Activated naive CD8-positive, alpha-beta T cell (primary cell): ENCODE data around the gene BORCS8.
"Not testable (repeated sequence)": the region's sequence is repeated elsewhere in the genome, so short reads cannot be mapped to it uniquely, and the experiment has no call there.

Source experiments
- H3K27ac Mint-ChIP-seq: one replicate; pipeline ENCODE4 v1.8.0; 2021; ENCODE audit warnings: mixed read lengths
- H3K27me3 Mint-ChIP-seq: one replicate; pipeline ENCODE4 v1.8.0; 2021; ENCODE audit warnings: mixed read lengths
- H3K36me3 Mint-ChIP-seq: one replicate; pipeline ENCODE4 v1.8.0; 2021; ENCODE audit warnings: mixed read lengths
- H3K4me1 Mint-ChIP-seq: one replicate; pipeline ENCODE4 v1.8.0; 2021; ENCODE audit warnings: low read depth, mixed read lengths
- H3K4me3 Mint-ChIP-seq: one replicate; pipeline ENCODE4 v1.8.0; 2021; ENCODE audit warnings: mild to moderate bottlenecking, mixed read lengths
- H3K9me3 Mint-ChIP-seq: one replicate; pipeline ENCODE4 v1.8.0; 2021; ENCODE audit warnings: low read depth, mixed read lengths

Gene BORCS8

DNA sequence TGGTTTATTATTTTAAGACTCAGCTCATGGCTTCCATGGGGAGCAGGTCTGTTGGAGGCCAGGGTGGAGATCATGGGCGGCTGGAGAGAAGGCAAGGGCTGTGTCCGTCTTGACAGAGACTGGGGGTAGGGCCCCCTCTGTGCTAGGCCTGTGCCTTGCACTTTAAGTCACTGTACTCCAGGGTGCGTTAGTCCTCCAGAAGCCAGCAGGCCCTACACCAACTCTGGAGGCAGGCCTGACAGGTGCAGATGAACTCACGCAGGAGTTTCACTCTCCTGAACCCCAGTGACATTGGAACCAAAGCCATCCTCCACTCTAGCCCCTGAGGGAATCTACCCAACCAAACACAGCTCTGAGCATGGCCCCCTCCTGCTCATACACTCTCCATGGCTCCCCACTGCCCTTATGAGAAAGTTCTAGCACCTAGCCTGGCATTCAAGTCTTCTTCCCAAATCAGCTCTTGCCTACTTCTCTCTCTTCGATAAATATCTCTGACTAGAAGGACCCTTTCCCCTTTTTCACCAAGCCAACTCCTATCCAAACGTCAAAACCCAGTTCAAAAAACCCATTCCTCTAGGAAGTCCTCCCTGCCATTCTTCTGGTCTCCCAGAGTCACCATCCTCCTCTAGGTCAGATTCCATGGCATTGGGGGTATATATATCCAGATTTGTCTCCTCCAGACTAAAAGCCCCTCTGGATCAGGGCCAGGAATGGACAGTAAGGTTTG lies 37.0 kb downstream of the BORCS8 start:
- Mint-ChIP-seq H3K4me3 (no peak overlapping the region), H3K36me3 (peaks cover 11% of the 10 kb centered on the region), H3K4me1 (no peaks in the 10 kb centered on the region), H3K27ac (no peak overlapping the region), H3K27me3 (no peaks in the 10 kb centered on the region), H3K9me3 (no peaks in the 10 kb centered on the region)

DNA sequence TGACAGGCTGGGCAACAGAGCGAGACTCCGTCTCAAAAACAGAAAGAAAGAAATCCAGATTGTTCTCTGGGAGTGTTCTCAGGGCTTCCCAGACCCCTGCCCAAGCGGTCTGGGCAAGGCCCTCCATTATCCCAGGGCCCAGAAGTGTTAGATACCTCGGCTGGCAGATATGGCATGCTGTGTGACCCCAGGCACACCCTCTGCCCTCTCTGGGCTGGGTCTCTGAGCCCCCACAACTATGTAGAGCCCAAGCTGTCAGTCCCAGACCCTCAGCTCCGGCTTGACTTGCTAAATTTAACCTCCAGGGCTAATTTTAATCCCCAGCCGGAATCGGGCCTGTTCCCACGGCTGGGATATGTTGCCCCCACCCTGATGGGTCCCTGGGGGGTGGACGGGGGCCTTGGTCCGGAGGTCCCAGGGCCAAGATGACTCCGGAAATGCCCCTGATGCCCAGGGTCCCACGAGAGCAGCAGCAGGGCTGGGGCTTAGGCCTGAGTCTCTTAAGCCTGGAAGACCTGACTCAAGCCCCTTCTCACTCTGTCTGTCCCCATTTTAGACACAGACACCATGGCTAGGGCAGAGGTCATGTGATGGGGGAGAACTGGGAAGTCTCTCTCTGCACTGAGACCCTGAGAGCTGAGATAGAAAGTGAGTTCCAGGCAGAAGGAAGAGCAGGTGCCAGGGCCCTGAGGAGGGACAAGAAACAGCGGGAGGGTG lies 39.1 kb downstream of the BORCS8 start:
- Mint-ChIP-seq H3K4me1 (no peaks in the 10 kb centered on the region), H3K36me3 (peaks cover 11% of the 10 kb centered on the region), H3K4me3 (no peak overlapping the region), H3K27ac (no peak overlapping the region), H3K9me3 (no peaks in the 10 kb centered on the region), H3K27me3 (no peaks in the 10 kb centered on the region)

DNA sequence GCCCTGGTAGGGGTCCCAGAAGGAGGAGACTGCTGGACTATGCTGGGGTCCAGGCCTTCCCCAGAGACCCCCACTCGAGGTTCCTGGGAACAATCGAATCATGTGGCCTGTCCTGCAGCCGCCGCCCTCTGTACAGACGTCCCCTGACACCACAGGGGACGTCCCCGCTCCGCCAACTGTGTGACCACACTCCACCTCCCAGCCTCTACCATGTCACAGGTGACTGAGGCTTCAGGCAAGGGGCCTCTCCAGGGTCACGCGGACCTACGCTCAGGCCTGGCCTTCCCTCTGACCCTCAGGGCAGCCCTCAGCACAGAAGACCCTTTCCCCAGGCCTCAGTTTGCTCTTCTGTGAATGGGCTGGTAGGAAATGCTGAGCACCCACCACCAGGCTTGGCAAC lies 40.5 kb downstream of the BORCS8 start:
- Mint-ChIP-seq H3K4me1 (no peaks in the 10 kb centered on the region), H3K27ac (no peak overlapping the region), H3K36me3 (peaks cover 8% of the 10 kb centered on the region), H3K4me3 (no peak overlapping the region), H3K27me3 (no peaks in the 10 kb centered on the region), H3K9me3 (no peaks in the 10 kb centered on the region)

DNA sequence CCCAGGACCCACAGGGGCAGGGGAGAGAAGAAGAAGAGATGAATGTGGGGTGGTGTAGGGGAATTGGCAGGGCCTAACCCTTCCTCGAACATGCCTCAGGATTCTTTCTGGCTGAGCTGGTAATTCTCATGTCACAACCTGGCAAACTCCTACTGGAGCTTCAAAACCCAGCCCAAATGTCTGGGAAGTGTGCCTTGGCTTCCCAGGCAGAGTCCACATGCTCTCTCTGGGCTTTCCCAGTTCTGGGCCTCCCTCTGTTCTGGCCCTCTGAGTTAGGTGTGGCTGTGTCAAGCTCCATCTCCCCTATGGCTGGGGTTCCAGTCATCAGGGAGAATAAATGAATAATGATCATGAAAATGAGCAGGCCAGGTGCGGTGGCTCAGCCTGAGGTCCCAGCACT lies 42.5 kb downstream of the BORCS8 start:
- no peaks in the 10 kb centered on the region for H3K9me3 Mint-ChIP-seq
- H3K36me3 Mint-ChIP-seq = peaks cover under 1% of the 10 kb centered on the region
- H3K27me3 Mint-ChIP-seq = no peaks in the 10 kb centered on the region
- no peak overlapping the region for H3K27ac Mint-ChIP-seq
- H3K4me3 Mint-ChIP-seq = no peak overlapping the region
- no peaks in the 10 kb centered on the region for H3K4me1 Mint-ChIP-seq

DNA sequence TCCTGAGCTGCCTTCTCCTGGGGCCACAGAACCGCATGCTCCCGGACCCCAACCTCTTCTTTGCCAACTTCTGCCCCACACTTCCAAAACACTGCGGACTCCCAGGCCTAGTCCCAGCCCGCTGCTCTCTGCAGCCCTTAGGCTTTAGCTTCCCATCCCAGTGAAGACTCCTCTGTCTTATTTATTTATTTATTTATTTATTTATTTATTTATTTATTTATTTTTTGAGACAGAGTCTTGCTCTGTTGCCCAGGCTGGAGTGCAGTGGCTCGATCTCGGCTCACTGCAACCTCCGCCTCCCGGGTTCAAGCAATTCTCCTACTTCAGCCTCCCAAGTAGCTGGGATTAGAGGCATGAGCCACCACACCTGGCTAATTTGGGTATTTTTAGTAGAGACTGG lies 43.4 kb downstream of the BORCS8 start:
- H3K27ac Mint-ChIP-seq, H3K27me3 Mint-ChIP-seq, H3K36me3 Mint-ChIP-seq, H3K4me1 Mint-ChIP-seq, H3K4me3 Mint-ChIP-seq, H3K9me3 Mint-ChIP-seq: not testable (repeated sequence)

DNA sequence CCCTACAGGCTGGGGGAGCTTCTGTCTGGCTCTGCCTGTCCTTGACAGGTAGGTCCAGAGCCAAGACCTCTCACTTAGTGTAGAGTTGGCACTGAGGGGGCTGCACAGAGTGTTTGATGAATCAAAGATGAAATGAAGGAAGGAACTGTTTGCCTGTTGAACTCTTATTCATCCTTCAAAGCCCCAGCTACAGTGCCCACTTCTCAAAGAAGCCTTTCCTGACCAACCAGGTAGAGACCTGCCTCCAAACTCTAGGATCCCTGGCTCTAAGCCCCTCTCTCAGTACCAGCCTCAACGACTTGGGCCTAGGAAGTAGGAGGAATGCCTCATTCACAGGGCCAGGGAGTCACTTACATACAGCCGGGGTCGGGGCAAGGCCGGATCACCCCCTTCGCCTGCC lies 44.6 kb downstream of the BORCS8 start:
- Mint-ChIP-seq H3K9me3 (no peaks in the 10 kb centered on the region), H3K27ac (no peak overlapping the region), H3K4me3 (no peak overlapping the region), H3K4me1 (no peaks in the 10 kb centered on the region), H3K36me3 (no peaks in the 10 kb centered on the region), H3K27me3 (no peaks in the 10 kb centered on the region)

DNA sequence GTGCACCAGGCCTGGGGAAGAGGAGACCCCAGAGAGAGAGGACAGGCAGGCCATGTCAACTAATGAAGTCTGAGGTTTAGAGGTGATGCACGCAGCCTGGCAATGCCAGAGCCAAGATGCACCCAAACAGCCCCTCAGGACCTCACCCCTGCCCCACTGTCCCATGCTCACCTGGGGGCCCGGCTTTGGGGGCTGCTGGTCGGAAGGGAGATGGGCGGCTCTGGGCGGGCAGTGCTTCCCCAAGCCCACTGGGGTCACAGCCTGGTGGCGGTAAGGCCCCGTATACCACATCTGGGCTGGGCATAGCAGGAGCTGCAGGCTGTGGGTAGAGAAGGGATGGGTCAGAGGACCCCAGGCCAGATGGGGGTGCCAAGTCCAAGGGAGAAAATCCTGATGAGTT lies 45.1 kb downstream of the BORCS8 start:
- no peaks in the 10 kb centered on the region for H3K36me3 Mint-ChIP-seq
- H3K4me1 Mint-ChIP-seq = no peaks in the 10 kb centered on the region
- H3K27me3 Mint-ChIP-seq = no peaks in the 10 kb centered on the region
- no peak overlapping the region for H3K4me3 Mint-ChIP-seq
- no peak overlapping the region for H3K27ac Mint-ChIP-seq
- no peaks in the 10 kb centered on the region for H3K9me3 Mint-ChIP-seq

DNA sequence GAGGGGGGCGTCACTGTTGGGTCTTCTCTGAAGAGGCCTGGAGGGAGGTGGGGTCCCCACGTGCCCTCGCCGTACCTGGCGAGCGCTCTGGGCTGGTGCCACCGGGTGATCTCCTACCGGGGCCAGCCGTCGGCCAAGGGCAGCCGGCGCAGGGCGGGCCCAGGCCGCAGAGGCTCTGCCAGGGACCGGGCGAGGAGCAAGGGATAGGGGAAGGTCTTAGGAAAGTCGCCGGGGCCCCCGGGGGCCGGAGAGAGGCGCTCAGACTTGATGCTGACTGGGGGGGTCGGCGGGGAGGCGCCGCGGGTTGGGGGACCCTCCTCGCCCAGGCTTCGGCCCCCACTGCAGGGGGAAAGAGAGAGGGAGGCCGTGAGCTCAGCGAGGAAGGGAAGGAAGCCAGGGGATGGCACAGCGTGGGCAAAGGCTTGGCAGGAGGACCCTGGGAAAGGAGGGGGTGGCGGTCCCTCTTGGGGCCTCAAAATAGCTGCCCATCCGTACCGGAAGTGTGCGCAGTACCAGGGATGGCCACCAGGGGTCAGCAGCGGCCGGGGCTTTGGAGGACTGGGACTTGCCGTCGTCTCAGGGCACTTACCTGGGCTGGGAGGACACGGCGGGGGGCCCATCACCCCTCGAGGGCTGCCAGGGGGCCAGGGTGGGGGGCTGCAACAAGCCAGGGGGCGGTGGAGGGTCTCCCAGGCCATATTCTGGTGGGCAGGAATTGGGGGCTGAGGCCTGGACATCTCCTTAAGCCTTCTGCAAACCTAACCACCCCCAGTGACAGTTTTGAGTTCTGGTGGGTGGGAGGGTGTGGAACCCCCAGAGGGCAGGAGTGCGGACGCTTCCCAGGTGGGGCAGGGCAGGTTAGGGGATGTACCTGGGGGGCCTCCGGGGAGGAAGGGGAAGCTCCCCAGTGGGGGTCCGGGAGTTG lies 46.0 kb downstream of the BORCS8 start:
- Mint-ChIP-seq H3K4me3 (no peak overlapping the region), H3K4me1 (no peaks in the 10 kb centered on the region), H3K9me3 (no peaks in the 10 kb centered on the region), H3K27me3 (no peaks in the 10 kb centered on the region), H3K36me3 (no peaks in the 10 kb centered on the region), H3K27ac (no peak overlapping the region)

DNA sequence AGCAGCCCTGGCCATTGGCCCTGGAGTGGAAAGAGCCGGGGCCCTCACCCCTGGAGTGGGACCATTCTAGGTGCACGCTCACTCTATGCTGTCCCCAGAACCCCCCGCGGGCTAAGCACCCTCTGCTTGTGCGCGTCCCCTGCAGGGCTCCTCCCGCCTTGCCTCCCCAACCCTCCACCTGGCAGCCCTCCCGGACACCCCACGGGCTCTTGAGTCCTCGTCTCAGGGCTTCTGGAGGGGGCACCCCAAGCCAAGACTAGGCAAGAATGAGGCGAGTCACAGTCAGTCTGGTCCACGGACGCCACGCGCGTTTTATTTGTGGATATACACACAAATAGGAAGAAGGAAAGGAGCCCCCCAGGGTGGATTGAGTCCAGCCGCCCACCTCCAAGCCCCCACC lies 46.7 kb downstream of the BORCS8 start:
- H3K27me3 Mint-ChIP-seq = no peaks in the 10 kb centered on the region
- no peak overlapping the region for H3K4me3 Mint-ChIP-seq
- no peaks in the 10 kb centered on the region for H3K36me3 Mint-ChIP-seq
- H3K4me1 Mint-ChIP-seq = no peaks in the 10 kb centered on the region
- no peak overlapping the region for H3K27ac Mint-ChIP-seq
- no peaks in the 10 kb centered on the region for H3K9me3 Mint-ChIP-seq

DNA sequence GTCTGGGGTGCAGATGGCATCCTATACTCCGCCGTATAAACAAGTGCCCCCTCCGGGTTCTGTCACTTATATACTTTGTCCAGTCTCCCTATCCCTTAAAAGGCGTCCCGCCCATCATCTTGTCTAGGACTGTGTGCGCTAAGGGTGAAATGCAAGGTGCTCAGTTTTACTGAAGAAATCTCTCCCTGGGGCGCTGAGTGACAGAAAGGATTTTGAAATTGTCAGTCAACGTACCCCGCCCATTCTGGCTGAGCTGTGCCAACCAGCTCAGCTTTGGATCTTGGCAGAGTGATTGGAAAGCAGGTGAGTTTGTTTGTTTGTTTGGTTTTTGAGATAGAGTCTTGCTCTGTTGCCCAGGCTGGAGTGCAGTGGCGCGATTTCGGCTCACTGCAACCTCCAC lies 49.6 kb downstream of the BORCS8 start:
- Mint-ChIP-seq H3K27me3 (no peaks in the 10 kb centered on the region), H3K9me3 (no peaks in the 10 kb centered on the region), H3K4me3 (no peak overlapping the region), H3K4me1 (peaks cover 12% of the 10 kb centered on the region), H3K36me3 (no peaks in the 10 kb centered on the region), H3K27ac (no peak overlapping the region)

DNA sequence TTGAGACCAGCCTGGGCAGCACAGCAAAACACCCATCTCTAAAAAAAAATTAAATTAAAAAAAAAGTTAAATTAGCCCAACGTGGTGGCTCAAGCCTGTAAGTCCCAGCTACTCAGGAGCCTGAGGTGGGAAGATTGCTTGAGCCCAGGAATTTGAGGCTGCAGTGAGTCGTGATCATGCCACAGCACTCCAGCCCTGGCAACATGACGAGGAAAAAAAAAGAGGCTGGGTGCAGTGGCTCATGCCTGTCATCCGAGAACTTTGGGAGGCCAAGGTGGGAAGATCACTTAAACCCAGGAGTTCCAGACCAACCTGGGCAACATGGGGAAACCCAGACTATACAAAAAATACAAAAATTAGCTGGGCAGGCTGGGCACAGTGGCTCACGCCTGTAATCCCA lies 51.5 kb downstream of the BORCS8 start:
- H3K4me1 Mint-ChIP-seq = peaks cover 17% of the 10 kb centered on the region
- H3K27ac Mint-ChIP-seq = no peak overlapping the region

DNA sequence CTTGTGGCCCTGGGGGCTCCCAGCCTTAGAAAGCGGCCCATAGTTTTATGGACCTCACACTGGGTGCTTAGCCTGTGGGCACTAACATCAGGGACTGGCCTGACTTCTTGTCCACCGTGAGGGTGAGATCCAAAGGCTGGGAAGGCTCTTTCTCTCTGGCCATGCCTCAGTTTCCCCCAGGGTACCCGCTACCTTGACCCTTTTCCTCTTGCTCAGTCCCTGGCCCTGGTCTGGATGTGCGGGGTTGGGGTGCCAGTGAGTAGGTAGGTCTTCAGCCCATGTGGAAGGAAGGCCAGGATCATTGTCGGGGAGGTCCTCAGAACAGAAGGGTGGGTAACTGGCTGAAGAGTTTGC lies 52.1 kb downstream of the BORCS8 start:
- H3K27me3 Mint-ChIP-seq = no peaks in the 10 kb centered on the region
- H3K36me3 Mint-ChIP-seq = no peaks in the 10 kb centered on the region
- H3K27ac Mint-ChIP-seq = no peak overlapping the region
- no peaks in the 10 kb centered on the region for H3K9me3 Mint-ChIP-seq
- H3K4me3 Mint-ChIP-seq = no peak overlapping the region
- peaks cover 20% of the 10 kb centered on the region for H3K4me1 Mint-ChIP-seq

More for the DNA sequence above, 51.5 kb downstream of the BORCS8 start:
- H3K4me3 Mint-ChIP-seq = no peak overlapping the region
- no peaks in the 10 kb centered on the region for H3K36me3 Mint-ChIP-seq
- no peaks in the 10 kb centered on the region for H3K27me3 Mint-ChIP-seq
- H3K9me3 Mint-ChIP-seq = no peaks in the 10 kb centered on the region

DNA sequence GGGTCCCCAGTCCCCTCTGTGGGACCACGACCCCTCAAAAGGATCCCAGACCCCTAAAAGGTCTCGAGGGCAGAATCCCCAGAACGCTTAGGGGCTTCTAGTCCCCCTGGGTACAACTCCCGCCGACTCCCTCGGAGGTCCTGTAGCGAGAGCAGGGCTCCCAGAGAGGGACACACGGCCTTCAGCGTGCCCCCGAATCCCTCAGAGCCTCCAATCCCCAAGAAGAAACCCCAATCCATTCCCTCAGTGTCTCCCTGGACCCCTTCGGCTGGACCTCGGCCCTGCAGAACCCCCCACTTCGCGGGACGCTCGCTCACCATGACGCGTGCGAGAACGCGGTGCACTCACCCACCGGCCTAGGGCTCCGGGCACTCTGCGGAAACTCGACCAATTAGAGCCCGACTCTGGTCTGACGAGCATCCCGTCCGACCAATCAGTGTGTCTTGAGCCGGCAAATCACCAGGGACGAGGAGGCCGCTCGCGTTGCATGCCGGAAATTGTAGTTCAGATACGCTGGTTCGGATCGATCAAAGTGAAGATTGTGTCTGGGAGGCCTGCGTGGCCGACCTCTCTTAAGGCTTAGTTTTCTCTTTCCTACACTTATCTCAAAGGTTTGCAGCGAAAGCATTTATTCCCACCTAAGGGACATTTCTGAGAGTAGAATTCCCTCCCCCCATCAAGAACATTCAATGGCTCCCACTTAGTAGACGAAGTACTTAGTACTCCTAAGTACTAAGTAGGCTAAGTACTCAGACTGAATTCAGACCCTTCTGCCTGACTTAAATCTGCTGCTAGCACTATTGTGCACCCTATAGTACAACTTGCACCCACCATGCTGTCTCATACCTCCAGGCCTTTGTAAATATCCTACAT lies 53.6 kb downstream of the BORCS8 start, which contains the start of gene TMEM161A:
TMEM161A (minus strand) TSS at position 370 of the 873 bp plus-strand sequence; CDS start at position 320, 50 bp downstream.
- no peaks in the 10 kb centered on the region for H3K36me3 Mint-ChIP-seq
- H3K4me3 Mint-ChIP-seq = peak within 1 kb of the TSS; percentile 92
- no peaks in the 10 kb centered on the region for H3K27me3 Mint-ChIP-seq
- H3K9me3 Mint-ChIP-seq = no peaks in the 10 kb centered on the region
- H3K27ac Mint-ChIP-seq = peak within 1 kb of the TSS; percentile 96
- peaks cover 22% of the 10 kb centered on the region for H3K4me1 Mint-ChIP-seq

DNA sequence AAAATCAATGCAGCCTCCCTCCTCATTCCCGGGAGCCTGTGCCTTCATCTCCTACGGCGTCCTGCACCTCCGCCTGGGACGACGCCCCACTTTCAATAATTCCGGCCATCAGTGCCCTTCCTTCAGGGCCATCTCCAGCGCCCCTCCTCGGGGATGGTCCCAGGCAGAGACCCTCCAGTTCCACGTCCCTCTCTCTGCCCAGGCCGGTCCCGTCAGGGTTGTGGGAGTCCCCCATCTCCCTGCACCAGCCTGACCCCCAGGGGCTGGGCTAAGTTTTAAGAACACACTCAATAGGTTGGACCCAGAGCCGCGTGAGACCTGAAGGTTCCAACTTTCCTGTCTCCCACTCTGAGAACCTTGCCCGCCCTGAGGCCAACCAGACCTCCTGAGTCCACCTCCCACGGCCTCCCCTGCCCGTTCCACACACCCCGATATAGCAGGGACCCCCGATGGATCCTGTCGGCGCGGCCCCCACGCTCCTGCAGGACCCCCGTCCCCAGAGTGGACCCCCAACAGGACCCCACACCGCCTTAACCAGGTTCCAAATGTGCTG lies 54.3 kb downstream of the BORCS8 start:
- H3K27me3 Mint-ChIP-seq = no peaks in the 10 kb centered on the region
- peak overlapping the region; percentile 92 for H3K4me3 Mint-ChIP-seq
- no peaks in the 10 kb centered on the region for H3K9me3 Mint-ChIP-seq
- peaks cover 22% of the 10 kb centered on the region for H3K4me1 Mint-ChIP-seq
- no peaks in the 10 kb centered on the region for H3K36me3 Mint-ChIP-seq
- H3K27ac Mint-ChIP-seq = peak overlapping the region; percentile 96
